GM18907 (cell line): ENCODE results near the gene KCNMA1.

Experiments used
- ATAC-seq: cut with Tn5 transposase; IDR thresholded peaks from one replicate; pipeline ENCODE4 v1.9.1; 2021; ENCODE audit warnings: mild to moderate bottlenecking, moderate library complexity; ENCODE audit not compliant: unreplicated experiment

Gene KCNMA1

GRCh38 chr10:77494756-77495541 is 142.7 kb downstream of the KCNMA1 start:
- ATAC-seq: no peak

DNA sequence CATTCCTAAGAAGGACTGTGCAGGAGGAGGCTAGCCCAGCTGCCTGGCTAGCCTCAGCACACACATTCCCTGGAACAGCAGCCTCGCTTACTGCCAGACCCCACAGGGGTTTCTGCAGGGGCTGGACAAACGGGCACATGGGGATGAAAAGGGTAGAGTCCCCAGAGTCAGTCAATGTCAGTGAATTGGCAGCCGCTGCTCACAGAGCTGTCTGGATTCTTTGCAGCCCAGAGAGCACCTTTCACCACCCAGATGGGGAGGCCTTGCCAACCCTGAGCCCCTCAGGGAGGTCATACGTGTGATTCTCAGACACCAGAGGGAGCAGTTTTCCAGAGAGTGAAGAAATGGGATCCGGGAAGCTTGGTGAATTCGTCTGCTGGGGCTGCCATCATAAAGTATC is 143.3 kb downstream of the KCNMA1 start:
- ATAC-seq: no peak

GRCh38 chr10:77493851-77494261 is 143.8 kb downstream of the KCNMA1 start:
- ATAC-seq: no peak

- ATAC-seq: no peak
Observed at GRCh38 chr10:77493239-77493806, 144.3 kb downstream of the KCNMA1 start.

DNA sequence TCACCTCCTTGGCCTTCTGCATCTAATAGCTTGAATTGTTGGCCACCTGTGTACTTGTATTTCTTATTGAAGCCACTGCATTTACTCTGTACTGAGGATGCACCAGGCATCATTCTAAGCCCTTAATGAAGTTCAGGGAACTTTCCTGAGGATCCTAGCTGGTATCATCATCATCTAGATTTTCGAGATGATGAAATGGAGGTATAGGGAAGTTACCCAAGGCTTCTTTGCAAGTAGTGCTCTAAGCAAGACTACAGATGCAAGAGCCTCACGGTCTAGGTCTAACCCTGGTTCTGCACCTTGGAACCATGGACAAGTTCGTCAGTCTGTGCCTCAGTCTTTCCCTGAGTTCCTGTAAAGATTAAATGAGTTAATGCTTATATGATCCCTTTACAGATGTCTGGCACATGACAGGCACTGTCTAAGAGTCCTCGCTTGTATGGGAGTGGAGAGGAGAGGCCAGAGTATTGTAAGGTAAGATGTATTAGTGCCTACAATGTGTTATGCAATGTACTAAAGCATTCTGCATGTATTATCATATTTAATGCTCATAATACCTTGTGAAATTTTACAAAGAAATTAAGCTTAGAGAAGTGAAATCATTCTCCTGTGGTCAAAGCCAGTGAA is 145.1 kb downstream of the KCNMA1 start:
- ATAC-seq: no peak

GRCh38 chr10:77490534-77491314 is 146.9 kb downstream of the KCNMA1 start:
- no peak for ATAC-seq

DNA sequence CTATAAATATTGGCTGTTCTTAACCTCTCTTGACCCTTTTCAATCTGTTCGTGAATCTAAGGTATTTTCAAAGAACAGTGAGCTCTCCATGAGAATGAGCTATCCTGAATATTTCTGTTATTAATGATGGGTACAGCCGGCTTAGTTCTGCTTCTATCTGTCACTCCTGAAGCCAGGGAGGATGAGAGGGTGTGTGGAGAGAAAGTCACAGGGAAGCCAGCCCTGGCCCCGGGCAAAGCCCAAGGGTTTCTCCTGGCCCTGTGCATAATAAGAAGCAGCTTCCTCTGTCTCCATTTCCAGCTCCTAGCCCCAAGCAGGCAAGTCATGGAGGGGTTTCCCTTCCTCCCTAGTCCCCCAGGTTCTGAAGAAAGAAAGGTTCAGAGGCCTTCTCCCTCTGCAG is 151.1 kb downstream of the KCNMA1 start:
- no peak for ATAC-seq

- no peak for ATAC-seq
Observed at GRCh38 chr10:77485847-77486246, 151.8 kb downstream of the KCNMA1 start.

- ATAC-seq: no peak
Observed at GRCh38 chr10:77482072-77482471, 155.5 kb downstream of the KCNMA1 start.

DNA sequence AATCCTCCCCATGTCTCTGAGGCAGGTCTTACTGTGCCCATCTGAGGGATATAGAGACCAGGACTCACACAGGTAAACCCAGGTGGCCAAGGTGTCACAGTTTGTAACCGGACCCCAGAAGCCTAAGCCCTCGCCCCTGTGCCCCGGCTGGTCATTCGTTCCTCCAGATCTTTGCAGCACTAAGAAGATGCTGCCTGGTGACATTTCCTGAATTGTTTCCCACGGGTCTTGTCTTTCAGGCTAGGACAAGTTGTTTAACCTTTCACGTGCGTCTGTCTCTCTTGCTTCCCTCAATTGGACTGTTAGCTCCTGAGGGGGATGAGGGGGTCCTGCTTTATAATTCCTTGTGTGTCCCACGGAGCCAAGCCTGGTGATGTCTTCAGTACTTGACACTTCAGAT is 158.0 kb downstream of the KCNMA1 start:
- ATAC-seq: no peak

- no peak for ATAC-seq
Observed at GRCh38 chr10:77478962-77479359, 158.6 kb downstream of the KCNMA1 start.

GRCh38 chr10:77478247-77478961 is 159.2 kb downstream of the KCNMA1 start:
- no peak for ATAC-seq

- ATAC-seq: no peak
Observed at GRCh38 chr10:77475522-77475921, 162.1 kb downstream of the KCNMA1 start.

DNA sequence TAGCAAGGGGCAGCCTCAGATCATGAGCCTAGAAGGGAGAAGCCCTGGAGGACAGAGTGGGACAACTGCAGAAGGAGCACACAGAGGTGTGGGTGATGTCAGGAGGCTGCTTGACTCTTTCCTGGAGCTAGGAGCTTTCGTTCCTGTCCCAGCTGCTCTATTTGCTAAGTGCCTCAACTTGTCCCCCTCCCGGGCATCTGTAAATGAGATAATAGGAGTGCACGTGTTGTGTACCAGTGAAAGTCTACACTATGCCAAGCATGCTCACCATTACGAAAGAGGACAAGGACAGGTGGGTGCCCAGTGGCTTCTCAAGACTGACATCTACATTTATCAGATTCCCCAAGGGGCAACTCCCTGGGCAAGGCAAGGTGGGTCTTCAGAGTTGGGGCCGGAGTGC is 162.7 kb downstream of the KCNMA1 start:
- ATAC-seq: no peak

- no peak for ATAC-seq
Observed at GRCh38 chr10:77474386-77474785, 163.2 kb downstream of the KCNMA1 start.

- ATAC-seq: no peak
Observed at GRCh38 chr10:77472146-77472545, 165.5 kb downstream of the KCNMA1 start.

- ATAC-seq: no peak
Observed at GRCh38 chr10:77471069-77471536, 166.5 kb downstream of the KCNMA1 start.

GRCh38 chr10:77467422-77467963 is 170.1 kb downstream of the KCNMA1 start:
- no peak for ATAC-seq

DNA sequence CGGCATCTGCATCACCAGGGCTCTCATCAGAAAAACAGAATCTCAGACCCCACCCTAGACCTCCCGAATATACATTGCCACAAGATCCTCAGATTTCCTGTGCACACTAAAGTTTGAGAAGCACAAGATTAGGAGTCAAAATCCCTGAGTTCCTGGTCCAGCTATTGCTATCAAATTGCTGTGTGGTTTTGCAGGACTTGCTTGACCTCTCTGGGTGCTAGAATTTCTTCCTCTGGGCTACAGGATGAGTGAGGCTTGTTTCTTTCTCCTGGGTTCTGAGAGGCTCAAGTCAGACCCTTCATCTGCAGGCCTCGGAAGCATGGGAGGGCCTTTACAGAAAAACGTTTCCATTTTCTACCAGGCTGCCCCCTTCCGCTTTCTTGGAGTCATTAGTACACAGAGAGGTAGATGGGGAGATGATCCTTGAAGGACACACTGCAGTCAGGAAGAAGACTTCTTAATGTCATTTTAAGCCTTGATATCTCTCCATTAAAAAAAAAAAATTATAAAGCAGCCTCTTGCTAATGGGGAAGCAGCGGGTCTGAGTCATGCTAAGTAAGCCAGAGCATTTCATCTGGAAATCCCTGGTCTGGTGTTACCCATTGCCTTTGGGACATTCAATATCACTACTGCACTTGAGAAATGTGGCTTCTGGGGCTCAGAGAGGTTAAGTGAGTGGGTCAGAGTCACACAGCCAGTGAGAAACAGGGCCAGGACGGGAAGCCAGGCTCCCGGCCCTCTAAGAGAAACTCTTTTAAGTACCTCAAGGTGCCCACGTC is 173.5 kb downstream of the KCNMA1 start:
- no peak for ATAC-seq

GRCh38 chr10:77463499-77463898 is 174.1 kb downstream of the KCNMA1 start:
- no peak for ATAC-seq
